K562 (cell line): ENCODE measurements around the gene PHACTR2. TPM values are rescaled to one million over a fixed set of nuclear protein-coding genes. Genes with fewer than 3 reads are reported as not detected.

Experiments used
- ATAC-seq: fragments of 200-7000 bp; cut with Tn5 transposase; 3 replicates; pipeline ENCODE4 v1.9.1; 2020; ENCODE audit warnings: moderate library complexity
- BruUV-seq: library from RNA; stranded (reverse); fragments of 400-500 nt; replicated peaks from 2 replicates; lab custom pipeline; 2021; lab: Mats Ljungman, UMichigan
- CTCF ChIA-PET: fragments of 300-600 bp; formaldehyde crosslinking; extraction: SDS; loops from one replicate; lab custom pipeline; 2021; ENCODE audit warnings: low intra/inter-chr PET ratio; lab: Yijun Ruan, JAX
- POLR2A ChIA-PET: fragments of 300-600, 350-650 bp; sonication (Branson Sonifier 250); formaldehyde crosslinking; extraction: SDS; loops from one replicate; lab custom pipeline; 2021; ENCODE audit warnings: antibody characterized with exemption, inconsistent platforms; lab: Yijun Ruan, JAX
- DNase-seq, 4 experiments: peaks; one replicate each; pipeline versions ENCODE4 v3.0.0 to v3.0.0-alpha.2; 2011 to 2018; ENCODE audit warnings: low spot score in 3 of 4, mixed read lengths in 3 of 4; ENCODE audit errors: extremely low read depth in 1 of 4
- FAIRE-seq: peaks from 2 replicates; lab custom pipeline; 2011; peaks lifted over from hg19 to GRCh38; lab: Jason Lieb, UNC
- H2AFZ ChIP-seq: 2 replicates; pipeline ENCODE4 v1.6.0; 2011; ENCODE audit warnings: low read depth, low read length, control low read depth, inconsistent platforms
- H3K27ac ChIP-seq: fragments of 200-600 bp; 3 replicates; pipeline ENCODE4 v1.8.0; 2011; ENCODE audit warnings: low read depth, mild to moderate bottlenecking, control low read depth, inconsistent platforms, low read length, moderate library complexity, mixed read lengths; ENCODE audit errors: extremely low read depth
- H3K27me3 ChIP-seq, 2 experiments: fragments of 300-600 bp in 1 of 2; 2 replicates in 1 of 2; 3 replicates in 1 of 2; pipeline versions ENCODE4 v1.6.0 to v1.8.0; 2011; ENCODE audit warnings: inconsistent platforms in 2 of 2, low read length in 2 of 2, mild to moderate bottlenecking in 1 of 2, mixed read lengths in 1 of 2, moderate library complexity in 1 of 2; ENCODE audit not compliant: control insufficient read depth in 2 of 2, insufficient read depth in 2 of 2
- H3K36me3 ChIP-seq: fragments of 300-600 bp; 3 replicates; pipeline ENCODE4 v1.8.0; 2011; ENCODE audit warnings: mild to moderate bottlenecking, low read length, inconsistent platforms; ENCODE audit not compliant: control insufficient read depth, insufficient read depth
- H3K4me1 ChIP-seq, 2 experiments: fragments of 200-600 bp in 1 of 2; replicated peaks in 1 of 2; 2 replicates in 1 of 2; 3 replicates in 1 of 2; pipeline versions ENCODE4 v1.5.1 to v1.8.0; 2011; ENCODE audit warnings: inconsistent platforms in 2 of 2, low read length in 2 of 2, mild to moderate bottlenecking in 1 of 2, mixed read lengths in 1 of 2, moderate library complexity in 1 of 2; ENCODE audit not compliant: control insufficient read depth in 2 of 2, insufficient read depth in 2 of 2
- H3K4me2 ChIP-seq: 2 replicates; pipeline ENCODE4 v1.6.1; 2011; ENCODE audit warnings: low read length, control low read depth, inconsistent platforms, mixed read lengths; ENCODE audit not compliant: insufficient read depth
- H3K4me3 ChIP-seq: fragments of 200-600 bp; sonication (generic), shearing (Covaris generic); 2 replicates; pipeline ENCODE4 v1.5.1; 2016; ENCODE audit warnings: control low read depth, inconsistent platforms
- H3K79me2 ChIP-seq: fragments of 200-600 bp; 3 replicates; pipeline ENCODE4 v1.8.0; 2011; ENCODE audit warnings: low read length, inconsistent platforms; ENCODE audit not compliant: control insufficient read depth, insufficient read depth
- H3K9ac ChIP-seq, 2 experiments: 2 replicates each; pipeline versions ENCODE4 v1.6.0 to v1.6.1; 2011; ENCODE audit warnings: low read depth in 2 of 2, low read length in 2 of 2, control low read depth in 1 of 2, inconsistent platforms in 1 of 2, mild to moderate bottlenecking in 1 of 2, mixed read lengths in 1 of 2; ENCODE audit not compliant: insufficient read depth in 1 of 2
- H3K9me1 ChIP-seq: one replicate; pipeline ENCODE4 v1.6.0; 2011; ENCODE audit warnings: inconsistent platforms, mild to moderate bottlenecking, low read length, moderate library complexity; ENCODE audit not compliant: control insufficient read depth, insufficient read depth
- H3K9me3 ChIP-seq: replicated peaks from 2 replicates; pipeline ENCODE4 v1.5.1; 2011; ENCODE audit warnings: low read depth, low read length, inconsistent platforms; ENCODE audit not compliant: control insufficient read depth, insufficient read depth
- H4K20me1 ChIP-seq: replicated peaks from 2 replicates; pipeline ENCODE4 v1.6.1; 2011; ENCODE audit warnings: low read length, inconsistent platforms, mixed read lengths; ENCODE audit not compliant: control insufficient read depth, insufficient read depth
- ARNT ChIP-seq, 2 experiments: fragments of 450-650 bp; IDR thresholded peaks; 2 replicates each; pipeline ENCODE4 v1.6.1; 2016; ENCODE audit warnings: mild to moderate bottlenecking in 1 of 2
- BACH1 ChIP-seq: fragments of 200-800 bp; sonication (Bioruptor generic); IDR thresholded peaks from 2 replicates; pipeline ENCODE4 v1.6.1; 2016; ENCODE audit warnings: missing genetic modification characterization, missing compliant biosample characterization
- CSDE1 ChIP-seq, 2 experiments: fragments of 450-650 bp; IDR thresholded peaks; 2 replicates each; pipeline ENCODE4 v1.6.1; 2016; ENCODE audit warnings: mild to moderate bottlenecking in 1 of 2
- E2F3 ChIP-seq: fragments of 250-450 bp; sonication (Bioruptor Pico); IDR thresholded peaks from 2 replicates; pipeline ENCODE4 v1.4.0; 2020; ENCODE audit warnings: mild to moderate bottlenecking
- HDAC8 ChIP-seq: fragments of 450-650 bp; IDR thresholded peaks from 2 replicates; pipeline ENCODE4 v1.6.1; 2016; ENCODE audit warnings: mild to moderate bottlenecking, missing genetic modification characterization, moderate library complexity, missing compliant biosample characterization
- L3MBTL2 ChIP-seq: fragments of 450-650 bp; IDR thresholded peaks from 2 replicates; pipeline ENCODE4 v1.6.1; 2016; ENCODE audit warnings: mild to moderate bottlenecking, moderate library complexity
- NFRKB ChIP-seq: fragments of 450-650 bp; IDR thresholded peaks from 2 replicates; pipeline ENCODE4 v1.6.1; 2016; ENCODE audit warnings: low read depth
- NFXL1 ChIP-seq: fragments of 450-650 bp; formaldehyde crosslinking; IDR thresholded peaks from 2 replicates; pipeline ENCODE4 v1.4.0; 2021; ENCODE audit warnings: mild to moderate bottlenecking
- OTX1 ChIP-seq: fragments of 450-650 bp; formaldehyde crosslinking; IDR thresholded peaks from 2 replicates; pipeline ENCODE4 v1.4.0; 2022; ENCODE audit warnings: mild to moderate bottlenecking
- SMAD2 ChIP-seq: fragments of 150-350 bp; IDR thresholded peaks from 2 replicates; pipeline ENCODE4 v1.6.1; 2014; ENCODE audit warnings: low read depth, mild to moderate bottlenecking, low read length
- SMARCB1 ChIP-seq: IDR thresholded peaks from 2 replicates; pipeline ENCODE4 v1.6.1; 2011; ENCODE audit warnings: improper control_type of control experiment, low read depth; ENCODE audit not compliant: insufficient read length
- SMC3 ChIP-seq: conservative IDR thresholded peaks from 2 replicates; pipeline ENCODE4 v1.6.1; 2011; ENCODE audit warnings: low read depth, low read length, improper control_type of control experiment; ENCODE audit not compliant: insufficient read depth
- SNRNP70 ChIP-seq: fragments of 200-400 bp; formaldehyde crosslinking; optimal IDR thresholded peaks from 2 replicates; pipeline ENCODE3; 2017; ENCODE audit warnings: low read depth, low read length
- STAT6 ChIP-seq: sonication (generic); formaldehyde crosslinking; IDR thresholded peaks from 2 replicates; pipeline ENCODE4 v1.8.1; 2023; ENCODE audit warnings: mild to moderate bottlenecking, missing genetic modification reagents
- TSC22D4 ChIP-seq: fragments of 450-650 bp; IDR thresholded peaks from 2 replicates; pipeline ENCODE4 v1.6.1; 2016; ENCODE audit warnings: missing genetic modification characterization, missing biosample characterization, control low read depth
- ZNF217 ChIP-seq: sonication (generic); formaldehyde crosslinking; IDR thresholded peaks from 2 replicates; pipeline ENCODE4 v1.8.0; 2022; ENCODE audit warnings: mild to moderate bottlenecking, missing genetic modification reagents
- ZNF316 ChIP-seq: fragments of 450-650 bp; IDR thresholded peaks from 2 replicates; pipeline ENCODE4 v1.6.1; 2016
- ZNF384 ChIP-seq: IDR thresholded peaks from 2 replicates; pipeline ENCODE4 v1.6.1; 2012; ENCODE audit warnings: low read depth, low read length, improper control_type of control experiment
- ZNF79 ChIP-seq: fragments of 250-450 bp; sonication (Bioruptor Pico); IDR thresholded peaks from 2 replicates; pipeline ENCODE4 v1.4.0; 2020; ENCODE audit warnings: low read depth, mild to moderate bottlenecking, moderate library complexity
- in situ Hi-C: fragments of 300-500 bp; cut with MboI; formaldehyde crosslinking; loops from 4 replicates; pipeline ENCODE4 v1.15.0; 2018; ENCODE audit warnings: inconsistent platforms, mixed read lengths
- intact Hi-C: fragments of 100-400 bp; cut with micrococcal nuclease; formaldehyde crosslinking; loops from 2 replicates; pipeline ENCODE4 v1.14.2; 2022
- polyA plus RNA-seq, 8 experiments: library from polyadenylated mRNA; depleted of rRNA in 4 of 8; stranded (reverse) in 5 of 8; unstranded in 3 of 8; fragments of >200 nt; fragmentation: Nextera tagmentation in 2 of 8; fragmentation: Illumina TruSeq in 1 of 8; extraction: Ambion mirVana in 2 of 8; extraction: Trizol in 1 of 8; gene quantifications; 2 replicates each; pipeline versions ENCODE4 v1.2.1 to v1.2.3, GENCODE V29; 2011 to 2014; ENCODE audit warnings: inconsistent platforms in 1 of 8, missing spikeins in 1 of 8
- total RNA-seq, 7 experiments: library from RNA; depleted of rRNA in 6 of 7; stranded (reverse); fragments of >200 nt in 6 of 7; fragmentation: Illumina TruSeq in 2 of 7; extraction: Trizol in 2 of 7; gene quantifications; 2 replicates each; pipeline versions ENCODE4 v1.2.1 to v1.2.3, GENCODE V29; 2011 to 2021; ENCODE audit warnings: low replicate concordance in 1 of 7

The PHACTR2 gene
- total and polyA plus RNA-seq, 9 of the 15 experiments (the other 6 are each of a cell fraction or from before 2014, with no cell fraction given) = 5.3 to 52.5 (median 22.9) TPM

- Histone ChIP-seq H4K20me1 (no peaks in the 10 kb centered on the region), H3K9me1 (no peaks in the 10 kb centered on the region), H3K4me3 (no peak overlapping the region), H3K27me3 (no peaks in the 10 kb centered on the region), H3K79me2 (no peaks in the 10 kb centered on the region), H3K4me2 (no peak overlapping the region), H3K9ac (no peak overlapping the region), H3K36me3 (0 out of 3 replicates have a peak, but pooled peaks cover 7% of the 10 kb centered on the region), H3K4me1 (no peaks in the 10 kb centered on the region; a peak in 3 of 5 replicates), H2AFZ (no peak overlapping the region), H3K9me3 (0 out of 2 replicates have a peak, but pooled peaks cover 2% of the 10 kb centered on the region), H3K27ac (no peak overlapping the region)
- no peak for DNase-seq
- in situ Hi-C loops (no loop called here), intact Hi-C loops (no loop called here)
- ChIA-PET POLR2A (no interaction called here), CTCF (no interaction called here)
- ATAC-seq = no peak
- no peak for FAIRE-seq
- BruUV-seq = no TSS peak
- TF ChIP-seq STAT6 = no peak
- TF ChIP-seq NFRKB = no peak
- no peak for TF ChIP-seq SMAD2
- no peak for TF ChIP-seq ZNF384
- no peak for TF ChIP-seq E2F3 (CRISPR knock-in tag)
- no peak for TF ChIP-seq NFXL1 (CRISPR knock-in tag)
- TF ChIP-seq CSDE1 (IDR thresholded peaks at IDR 0.05) = no peak
- no peak for TF ChIP-seq HDAC8 (tag)
- no peak for TF ChIP-seq SMC3
- no peak for TF ChIP-seq SNRNP70
- no peak for TF ChIP-seq BACH1 (tag)
- no peak for TF ChIP-seq ZNF79 (CRISPR knock-in tag)
- TF ChIP-seq TSC22D4 (tag) = no peak
- no peak for TF ChIP-seq ZNF217 (CRISPR knock-in tag)
- TF ChIP-seq OTX1 = no peak
- no peak for TF ChIP-seq ZNF316
- TF ChIP-seq L3MBTL2 = no peak
- no peak for TF ChIP-seq ARNT (IDR thresholded peaks at IDR 0.05)
- no peak for TF ChIP-seq SMARCB1
Measured at GRCh38 chr6:143721642-143722041, 43.9 kb downstream of the PHACTR2 start.
